GM18951 (cell line): Measurements from ENCODE around the gene TEC.
"Not testable (repeated sequence)": the region's sequence is repeated elsewhere in the genome, so short reads cannot be mapped to it uniquely, and the experiment has no call there.

ENCODE experiments used
- POLR2A ChIP-seq: IDR thresholded peaks from 4 replicates; pipeline ENCODE4 v1.6.1; 2011; ENCODE audit warnings: mild to moderate bottlenecking; ENCODE audit not compliant: insufficient read length, insufficient read depth; ENCODE audit errors: extremely low read depth
- in situ Hi-C: fragments of 300-500 bp; cut with MboI; formaldehyde crosslinking; loops from one replicate; pipeline ENCODE4 v1.12.0; 2022; ENCODE audit warnings: low sequenced_read_pairs, mixed read lengths, inconsistent platforms; ENCODE audit not compliant: unreplicated experiment

The TEC gene

GRCh38 chr4:48193096-48193836, 76.4 kb downstream of the TEC start:
- no peak for TF ChIP-seq POLR2A
- in situ Hi-C loops = no loop called here

GRCh38 chr4:48191758-48192157, 77.9 kb downstream of the TEC start:
- no peak for TF ChIP-seq POLR2A
- in situ Hi-C loops = no loop called here

GRCh38 chr4:48190839-48191238, 78.8 kb downstream of the TEC start:
- in situ Hi-C loops = no loop called here
- TF ChIP-seq POLR2A = no peak

DNA sequence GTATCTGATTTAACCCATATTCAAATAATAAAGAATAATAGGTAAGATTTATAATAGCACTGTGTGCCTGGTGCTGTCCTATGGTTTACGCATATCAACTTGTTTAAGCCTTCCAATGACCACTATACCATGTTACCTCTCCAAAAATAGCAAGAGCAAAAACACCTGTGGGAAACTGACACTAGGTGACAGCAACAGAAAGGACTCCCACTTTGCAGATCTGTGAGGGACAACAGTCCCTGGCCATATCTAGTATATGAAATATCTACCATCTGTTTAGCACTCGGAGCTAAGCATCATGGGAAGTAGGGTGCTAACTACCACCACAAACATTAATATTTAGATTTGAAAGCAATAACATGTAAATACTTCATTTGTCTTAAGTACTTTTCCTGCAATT, 79.9 kb downstream of the TEC start:
- no peak for TF ChIP-seq POLR2A
- in situ Hi-C loops = no loop called here

GRCh38 chr4:48188390-48188789, 81.2 kb downstream of the TEC start:
- in situ Hi-C loops = no loop called here

DNA sequence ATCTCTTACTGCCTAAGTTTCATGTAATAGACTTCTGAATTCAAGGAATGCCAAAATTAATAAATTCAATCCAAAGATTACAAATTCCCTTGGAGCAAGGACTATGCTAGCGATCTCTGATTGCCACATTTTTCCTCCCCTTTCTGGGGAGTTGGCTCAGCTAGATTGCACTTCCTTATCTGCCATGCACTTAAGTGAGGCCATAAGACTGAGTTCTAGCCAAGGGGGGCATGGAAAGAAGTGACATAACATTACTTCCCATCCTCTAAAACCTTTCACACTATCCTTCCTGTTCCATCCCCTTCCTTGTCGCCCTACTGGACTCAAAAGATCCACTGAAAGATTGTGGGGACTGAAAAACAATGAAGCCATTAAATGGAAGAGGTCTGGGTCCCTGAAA, 81.8 kb downstream of the TEC start:
- in situ Hi-C loops = no loop called here
- TF ChIP-seq POLR2A = no peak

More at GRCh38 chr4:48188390-48188789, 81.2 kb downstream of the TEC start:
- TF ChIP-seq POLR2A = no peak

DNA sequence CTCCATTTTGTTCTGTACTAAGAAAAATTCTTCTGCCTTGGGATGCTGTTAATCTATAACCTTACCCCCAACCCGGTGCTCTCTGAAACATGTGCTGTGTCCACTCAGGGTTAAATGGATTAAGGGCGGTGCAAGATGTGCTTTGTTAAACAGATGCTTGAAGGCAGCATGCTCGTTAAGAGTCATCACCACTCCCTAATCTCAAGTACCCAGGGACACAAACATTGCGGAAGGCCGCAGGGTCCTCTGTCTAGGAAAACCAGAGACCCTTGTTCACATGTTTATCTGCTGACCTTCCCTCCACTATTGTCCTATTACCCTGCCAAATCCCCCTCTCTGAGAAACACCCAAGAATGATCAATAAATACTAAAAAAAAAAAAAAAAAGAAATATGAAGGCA, 82.6 kb downstream of the TEC start:
- in situ Hi-C loops = not testable (repeated sequence)

DNA sequence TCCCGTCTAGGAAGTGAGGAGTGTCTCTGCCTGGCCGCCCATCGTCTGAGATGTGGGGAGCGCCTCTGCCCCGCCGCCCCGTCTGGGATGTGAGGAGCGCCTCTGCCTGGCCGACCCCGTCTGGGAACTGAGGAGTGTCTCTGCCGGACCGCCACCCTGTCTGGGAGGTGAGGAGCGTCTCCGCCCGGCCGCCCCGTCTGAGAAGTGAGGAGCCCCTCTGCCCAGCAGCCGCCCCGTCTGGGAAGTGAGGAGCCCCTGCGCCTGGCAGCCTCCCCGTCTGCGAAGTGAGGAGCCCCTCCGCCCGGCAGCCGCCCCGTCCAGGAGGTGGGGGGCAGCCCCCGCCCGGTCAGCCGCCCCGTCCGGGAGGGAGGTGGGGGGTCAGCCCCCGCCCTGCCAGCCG, 83.2 kb downstream of the TEC start:
- in situ Hi-C loops = not testable (repeated sequence)

DNA sequence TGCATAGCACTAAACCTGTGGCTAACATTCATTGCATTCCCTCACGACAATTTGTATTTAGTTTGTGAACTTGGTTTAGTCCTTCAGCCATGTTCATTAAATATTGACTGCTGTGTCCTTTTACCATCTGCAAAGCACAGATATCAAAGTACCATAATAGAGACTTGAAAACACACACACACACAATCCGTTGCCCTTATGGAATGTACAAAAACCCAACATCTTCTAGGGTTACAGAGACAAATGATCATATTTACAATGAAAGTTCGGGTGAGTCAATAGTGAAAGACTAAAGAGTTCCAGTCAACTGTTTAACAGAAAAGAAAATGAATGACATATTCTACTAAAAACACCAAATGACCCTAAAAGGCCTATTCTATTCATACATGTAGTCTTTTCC, 84.8 kb downstream of the TEC start:
- in situ Hi-C loops = no loop called here
- no peak for TF ChIP-seq POLR2A

GRCh38 chr4:48180234-48180633, 89.4 kb downstream of the TEC start:
- in situ Hi-C loops = no loop called here
- TF ChIP-seq POLR2A = no peak

DNA sequence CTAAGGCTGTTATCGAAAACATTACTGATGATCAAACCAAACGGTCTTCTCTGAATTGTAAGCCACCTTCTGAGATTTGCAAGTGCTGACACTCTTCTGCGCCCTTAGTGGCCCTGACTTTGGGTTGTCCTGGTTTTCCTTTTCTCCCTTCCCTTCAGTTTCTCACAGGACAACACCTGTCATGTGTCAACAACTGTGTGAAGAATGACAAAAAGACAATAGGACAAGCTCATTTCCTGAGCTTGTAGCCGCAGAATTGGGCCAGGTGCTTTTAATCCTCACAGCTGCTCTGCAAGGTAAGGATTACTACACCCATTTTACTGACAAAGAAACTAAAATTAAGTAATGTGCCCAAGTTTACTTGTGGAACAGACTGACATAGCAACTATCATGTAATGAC, 90.7 kb downstream of the TEC start:
- in situ Hi-C loops = no loop called here

GRCh38 chr4:48175806-48176205, 93.8 kb downstream of the TEC start:
- in situ Hi-C loops = no loop called here

More for the DNA sequence above, 90.7 kb downstream of the TEC start:
- TF ChIP-seq POLR2A = no peak

DNA sequence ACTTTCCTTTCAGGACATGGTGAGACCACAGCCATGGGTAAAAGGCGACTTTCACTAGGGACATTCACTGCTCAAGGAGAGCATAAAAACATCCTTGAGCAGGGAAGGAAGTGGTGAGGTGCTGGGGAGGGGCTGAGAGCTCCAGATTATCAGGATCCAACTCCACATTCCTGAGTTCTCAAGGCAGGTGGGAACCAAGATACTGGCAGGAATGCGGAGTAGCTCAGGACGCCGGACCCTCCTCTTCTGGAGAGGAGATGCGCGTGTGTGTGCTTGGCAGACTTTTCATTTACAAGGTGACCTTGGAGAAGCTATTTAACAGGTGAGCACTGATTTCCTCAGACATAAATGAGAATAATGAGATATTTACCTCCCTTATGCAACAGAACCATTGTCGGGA, 94.3 kb downstream of the TEC start:
- TF ChIP-seq POLR2A = no peak
- in situ Hi-C loops = no loop called here

More at GRCh38 chr4:48175806-48176205, 93.8 kb downstream of the TEC start:
- no peak for TF ChIP-seq POLR2A

DNA sequence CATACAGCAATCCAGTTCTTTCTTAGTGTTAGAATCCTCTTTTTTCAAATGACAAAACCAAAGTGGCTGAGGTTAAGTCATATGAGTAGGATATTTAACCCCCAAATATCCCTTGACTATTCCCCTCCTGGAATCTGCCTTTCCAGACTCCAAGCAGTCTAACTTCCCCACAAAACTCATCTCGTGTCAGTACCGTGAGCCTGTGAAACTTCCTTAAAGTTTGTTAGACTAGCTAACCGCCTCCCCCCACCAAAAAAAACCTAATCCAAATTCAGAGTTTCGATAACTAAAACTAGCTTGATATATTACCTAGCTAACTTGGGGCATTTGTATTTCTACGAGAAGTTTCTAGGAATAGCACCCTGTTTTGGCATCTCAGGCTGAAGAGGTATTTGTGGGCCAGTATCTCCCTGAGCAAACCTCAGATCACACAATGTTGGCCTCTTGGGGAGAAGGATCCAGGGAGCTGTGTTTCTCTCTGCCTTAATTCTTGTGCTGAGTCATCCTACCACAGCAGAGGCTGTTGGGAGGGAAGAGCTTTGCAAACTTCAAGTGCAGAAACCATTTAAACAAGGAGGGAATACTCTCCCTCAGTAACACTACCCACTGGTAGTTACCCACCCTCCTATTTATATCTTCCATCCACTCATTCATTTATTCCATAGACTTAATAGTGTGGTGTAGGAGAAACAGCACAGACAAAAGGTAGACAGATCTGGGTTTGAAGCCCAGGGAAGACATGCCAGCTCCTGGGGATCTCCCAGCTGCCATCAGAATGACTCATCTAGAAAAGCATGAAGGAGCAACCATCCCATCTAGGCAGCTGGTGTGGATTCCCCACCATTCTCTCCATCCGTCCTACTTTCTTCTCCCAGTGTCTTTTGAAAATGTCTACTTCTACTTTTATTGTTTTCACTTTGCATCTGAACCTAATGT, 96.3 kb downstream of the TEC start:
- in situ Hi-C loops = no loop called here
- TF ChIP-seq POLR2A = no peak

- in situ Hi-C loops = no loop called here
- no peak for TF ChIP-seq POLR2A
These were observed 97.0 kb downstream of the TEC start for GRCh38 chr4:48172651-48173050.
